CD4-positive, alpha-beta memory T cell (primary cell): ENCODE data around the gene PEA15. TPM values are rescaled to one million over a fixed set of nuclear protein-coding genes. Genes with fewer than 3 reads are reported as not detected.

Source experiments
- CTCF ChIA-PET: fragments of 350-600 bp; sonication (Branson Sonifier 250); formaldehyde crosslinking; loops from one replicate; lab custom pipeline; 2021; ENCODE audit warnings: inconsistent platforms; ENCODE audit not compliant: partially characterized antibody; lab: Charles Lee
- POLR2A ChIA-PET: fragments of 350-600 bp; sonication (Branson Sonifier 250); formaldehyde crosslinking; loops from one replicate; lab custom pipeline; 2021; ENCODE audit not compliant: partially characterized antibody; lab: Charles Lee
- DNase-seq, 5 donors: peaks; one replicate each; pipeline versions ENCODE4 v3.0.0 to v3.0.0-alpha.2; 2020 to 2022; ENCODE audit warnings: mixed read lengths in 1 of 5
- H3K27ac ChIP-seq: one replicate; pipeline ENCODE4 v1.7.0; 2013; ENCODE audit warnings: low read depth, low read length
- H3K27me3 ChIP-seq: 2 replicates; pipeline ENCODE4 v1.7.0; 2013; ENCODE audit warnings: mild to moderate bottlenecking, low read length, moderate library complexity; ENCODE audit not compliant: insufficient read depth
- H3K36me3 ChIP-seq: 2 replicates; pipeline ENCODE4 v1.7.0; 2013; ENCODE audit warnings: mild to moderate bottlenecking, low read length, moderate library complexity; ENCODE audit not compliant: insufficient read depth
- H3K4me1 ChIP-seq: 2 replicates; pipeline ENCODE4 v1.7.0; 2013; ENCODE audit warnings: mild to moderate bottlenecking, low read length, moderate library complexity; ENCODE audit not compliant: insufficient read depth
- H3K4me3 ChIP-seq, 2 donors: one replicate each; pipeline ENCODE4 v1.7.0; 2013; ENCODE audit warnings: low read length in 2 of 2, mild to moderate bottlenecking in 1 of 2
- H3K9me3 ChIP-seq, 2 donors: one replicate each; pipeline ENCODE4 v1.7.0; 2013; ENCODE audit warnings: low read length in 2 of 2, control low read depth in 1 of 2; ENCODE audit not compliant: control insufficient read depth in 1 of 2
- H3K27ac Mint-ChIP-seq, 7 donors: one replicate each; pipeline ENCODE4 v1.8.0; 2020 to 2021; ENCODE audit warnings: mixed read lengths in 7 of 7, mild to moderate bottlenecking in 6 of 7, inconsistent platforms in 3 of 7, moderate library complexity in 3 of 7
- H3K27me3 Mint-ChIP-seq, 2 donors: one replicate each; pipeline ENCODE4 v1.8.0; 2020 to 2021; ENCODE audit warnings: mixed read lengths in 2 of 2
- H3K36me3 Mint-ChIP-seq, 2 donors: one replicate each; pipeline ENCODE4 v1.8.0; 2020 to 2021; ENCODE audit warnings: mixed read lengths in 2 of 2, inconsistent platforms in 1 of 2, mild to moderate bottlenecking in 1 of 2
- H3K4me1 Mint-ChIP-seq, 4 donors: one replicate each; pipeline ENCODE4 v1.8.0; 2020 to 2021; ENCODE audit warnings: mixed read lengths in 4 of 4, mild to moderate bottlenecking in 1 of 4
- H3K4me3 Mint-ChIP-seq, 8 donors: one replicate each; pipeline ENCODE4 v1.8.0; 2020 to 2021; ENCODE audit warnings: mixed read lengths in 8 of 8, mild to moderate bottlenecking in 7 of 8, moderate library complexity in 6 of 8, inconsistent platforms in 3 of 8
- H3K9me3 Mint-ChIP-seq, 8 donors: one replicate each; pipeline ENCODE4 v1.8.0; 2020 to 2021; ENCODE audit warnings: mixed read lengths in 8 of 8, mild to moderate bottlenecking in 5 of 8, inconsistent platforms in 3 of 8, moderate library complexity in 1 of 8
- intact Hi-C: fragments of 100-400 bp; cut with micrococcal nuclease; formaldehyde crosslinking; loops from one replicate; pipeline ENCODE4 v1.15.1; 2023
- polyA plus RNA-seq, 2 donors: library from polyadenylated mRNA; unstranded; fragments of 300-500 nt; fragmentation: Illumina TruSeq; gene quantifications; one replicate each; pipeline ENCODE4 v1.2.3, GENCODE V29; 2021
- total RNA-seq, 2 experiments: library from RNA; stranded (reverse); gene quantifications; one replicate each; pipeline ENCODE4 v1.2.3, GENCODE V29; 2021

PEA15 gene
- total and polyA plus RNA-seq, 4 experiments from 2014 or later = 7.6 to 25.1 (median 16.6) TPM

- POLR2A ChIA-PET = interaction anchor here (4.8 kb wide), 1 partner anchor 11 kb away, joined by 42 read pairs; the partner anchor contains the start of gene DCAF8
- peak overlapping the region in 1 of 7 donors; percentile 20 for H3K27ac Mint-ChIP-seq
Measured at GRCh38 chr1:160251011-160251410, 45.8 kb downstream of the PEA15 start.

GRCh38 chr1:160251687-160252526 lies 46.7 kb downstream of the PEA15 start:
- peak; percentile 52 to 72 (median 56) for DNase-seq
- Histone ChIP-seq H3K36me3 (no peaks in the 10 kb centered on the region), H3K27ac (no peak overlapping the region), H3K9me3 (no peaks in the 10 kb centered on the region), H3K27me3 (no peaks in the 10 kb centered on the region), H3K4me3 (no peak overlapping the region), H3K4me1 (peaks cover 12% of the 10 kb centered on the region)
- POLR2A ChIA-PET = interaction anchor here (1.0 to 4.8 kb wide), 4 partner anchors 11 to 151 kb away, joined by 3 to 42 read pairs (median 5); partner anchors contain the start of genes DCAF8 and PEX19
- CTCF ChIA-PET = interaction anchor here (0.5 to 6.3 kb wide), 33 partner anchors 9 to 200 kb away, joined by 3 to 54 read pairs (median 5); partner anchors contain the start of genes CASQ1, DCAF8 and PEX19
- no peaks in the 10 kb centered on the region for H3K27me3 Mint-ChIP-seq
- intact Hi-C loops = loop anchor here (1.0 to 2.0 kb wide), 5 partner anchors 39 to 167 kb away; no protein-coding TSS in a partner anchor
- no peaks in the 10 kb centered on the region for H3K9me3 Mint-ChIP-seq
- H3K4me3 Mint-ChIP-seq = no peak overlapping the region
- peaks cover 9 to 23% of the 10 kb centered on the region in 2 donors for H3K36me3 Mint-ChIP-seq
- H3K27ac Mint-ChIP-seq = peak overlapping the region; percentile 2 to 90 (median 79)
- H3K4me1 Mint-ChIP-seq = peaks cover 15 to 20% (median 18%) of the 10 kb centered on the region in 4 donors

More at GRCh38 chr1:160251011-160251410, 45.8 kb downstream of the PEA15 start:
- H3K4me3 ChIP-seq = no peak overlapping the region
- CTCF ChIA-PET = interaction anchor here (0.8 to 6.3 kb wide), 13 partner anchors 11 to 165 kb away, joined by 3 to 54 read pairs (median 13); partner anchors contain the start of genes CASQ1 and DCAF8
- Mint-ChIP-seq H3K36me3 (peaks cover 9 to 23% of the 10 kb centered on the region in 2 donors), H3K4me1 (peaks cover 14 to 19% (median 16%) of the 10 kb centered on the region in 4 donors), H3K27me3 (no peaks in the 10 kb centered on the region), H3K4me3 (no peak overlapping the region), H3K9me3 (no peaks in the 10 kb centered on the region)
- H3K27me3 ChIP-seq = no peaks in the 10 kb centered on the region
- no peaks in the 10 kb centered on the region for H3K36me3 ChIP-seq
- peaks cover 5% of the 10 kb centered on the region for H3K4me1 ChIP-seq
- intact Hi-C loops = no loop called here
- no peak overlapping the region for H3K27ac ChIP-seq
- no peak for DNase-seq
- H3K9me3 ChIP-seq = no peaks in the 10 kb centered on the region

GRCh38 chr1:160255781-160256300 lies 50.7 kb downstream of the PEA15 start:
- intact Hi-C loops = no loop called here
- Histone ChIP-seq H3K27ac (no peak overlapping the region), H3K36me3 (no peaks in the 10 kb centered on the region), H3K4me1 (peaks cover 43% of the 10 kb centered on the region), H3K9me3 (no peaks in the 10 kb centered on the region), H3K27me3 (no peaks in the 10 kb centered on the region), H3K4me3 (no peak overlapping the region)
- Mint-ChIP-seq H3K9me3 (no peaks in the 10 kb centered on the region), H3K27me3 (no peaks in the 10 kb centered on the region), H3K4me1 (peaks cover 27 to 51% (median 40%) of the 10 kb centered on the region in 4 donors), H3K4me3 (no peak overlapping the region), H3K27ac (peak overlapping the region in 2 of 7 donors; percentile 30 to 74), H3K36me3 (peaks cover 18 to 34% of the 10 kb centered on the region in 2 donors)
- CTCF ChIA-PET = interaction anchor here (2.5 to 5.4 kb wide), 2 partner anchors 36 kb away, joined by 10 to 44 read pairs; no protein-coding TSS in a partner anchor
- POLR2A ChIA-PET = interaction anchor here (0.6 kb wide), 1 partner anchor 511 kb away, joined by 3 read pairs; no protein-coding TSS in a partner anchor
- DNase-seq = no peak

GRCh38 chr1:160256396-160257046 lies 51.3 kb downstream of the PEA15 start:
- intact Hi-C loops = no loop called here
- Mint-ChIP-seq H3K27me3 (no peaks in the 10 kb centered on the region), H3K4me3 (no peak overlapping the region), H3K9me3 (peaks cover 0 to under 1% (median 0%) of the 10 kb centered on the region in 8 donors), H3K27ac (peak overlapping the region in 4 of 7 donors; percentile 30 to 74 (median 56)), H3K36me3 (peaks cover 18 to 36% of the 10 kb centered on the region in 2 donors), H3K4me1 (peaks cover 32 to 58% (median 45%) of the 10 kb centered on the region in 4 donors)
- peaks cover 49% of the 10 kb centered on the region for H3K4me1 ChIP-seq
- no peak overlapping the region for H3K27ac ChIP-seq
- H3K9me3 ChIP-seq = no peaks in the 10 kb centered on the region
- no peaks in the 10 kb centered on the region for H3K36me3 ChIP-seq
- POLR2A ChIA-PET = interaction anchor here (0.6 kb wide), 1 partner anchor 511 kb away, joined by 3 read pairs; no protein-coding TSS in a partner anchor
- H3K4me3 ChIP-seq = no peak overlapping the region
- DNase-seq = no peak
- CTCF ChIA-PET = interaction anchor here (0.7 to 2.5 kb wide), 3 partner anchors 27 to 35 kb away, joined by 3 to 10 read pairs (median 3); no protein-coding TSS in a partner anchor
- no peaks in the 10 kb centered on the region for H3K27me3 ChIP-seq

GRCh38 chr1:160257411-160258015 lies 52.3 kb downstream of the PEA15 start:
- Histone ChIP-seq H3K27ac (no peak overlapping the region), H3K27me3 (no peaks in the 10 kb centered on the region), H3K9me3 (no peaks in the 10 kb centered on the region), H3K4me3 (no peak overlapping the region), H3K36me3 (no peaks in the 10 kb centered on the region), H3K4me1 (peaks cover 44% of the 10 kb centered on the region)
- CTCF ChIA-PET = interaction anchor here (0.7 to 2.5 kb wide), 3 partner anchors 27 to 34 kb away, joined by 3 to 10 read pairs (median 3); no protein-coding TSS in a partner anchor
- peaks cover 14 to 35% of the 10 kb centered on the region in 2 donors for H3K36me3 Mint-ChIP-seq
- H3K27ac Mint-ChIP-seq = peak overlapping the region in 2 of 7 donors; percentile 40 to 48
- no peak for DNase-seq
- no peak overlapping the region for H3K4me3 Mint-ChIP-seq
- peaks cover 27 to 60% (median 41%) of the 10 kb centered on the region in 4 donors for H3K4me1 Mint-ChIP-seq
- H3K27me3 Mint-ChIP-seq = no peaks in the 10 kb centered on the region
- peaks cover 0 to 1% (median 0%) of the 10 kb centered on the region in 8 donors for H3K9me3 Mint-ChIP-seq
- POLR2A ChIA-PET = interaction anchor here (1.2 kb wide), 1 partner anchor 27 kb away, joined by 3 read pairs; the partner anchor contains the start of gene PEX19
- intact Hi-C loops = no loop called here

GRCh38 chr1:160258177-160258798 lies 53.1 kb downstream of the PEA15 start:
- no peak overlapping the region for H3K27ac ChIP-seq
- DNase-seq = no peak
- POLR2A ChIA-PET = interaction anchor here (1.2 kb wide), 1 partner anchor 26 kb away, joined by 3 read pairs; the partner anchor contains the start of gene PEX19
- no peak overlapping the region for H3K4me3 ChIP-seq
- no peaks in the 10 kb centered on the region for H3K36me3 ChIP-seq
- Mint-ChIP-seq H3K27me3 (no peaks in the 10 kb centered on the region), H3K27ac (peak overlapping the region in 1 of 7 donors; percentile 40), H3K36me3 (peaks cover 9 to 32% of the 10 kb centered on the region in 2 donors), H3K4me3 (peak overlapping the region in 2 of 8 donors; percentile 28 to 36), H3K9me3 (peaks cover 0 to 1% (median 0%) of the 10 kb centered on the region in 8 donors), H3K4me1 (peaks cover 25 to 68% (median 43%) of the 10 kb centered on the region in 4 donors)
- intact Hi-C loops = no loop called here
- CTCF ChIA-PET = interaction anchor here (1.2 to 7.9 kb wide), 4 partner anchors 33 to 160 kb away, joined by 3 to 86 read pairs (median 8); partner anchors contain the start of gene IGSF8
- H3K4me1 ChIP-seq = peaks cover 45% of the 10 kb centered on the region
- no peaks in the 10 kb centered on the region for H3K27me3 ChIP-seq
- H3K9me3 ChIP-seq = no peaks in the 10 kb centered on the region
